Aorta (tissue), 5 donors: ENCODE measurements around the gene SCGB2A2. TPM values are rescaled to one million over a fixed set of nuclear protein-coding genes. Genes with fewer than 3 reads are reported as not detected.

Experiments
- ATAC-seq: fragments of 200-7000 bp; cut with Tn5 transposase; one replicate; pipeline ENCODE4 v1.9.1; 2022; ENCODE audit warnings: moderate library complexity; ENCODE audit not compliant: low FRiP score
- DNase-seq, 2 donors: peaks; one replicate each; pipeline ENCODE4 v3.0.0-alpha.2; 2020
- H3K27ac ChIP-seq, 2 donors: one replicate each; pipeline ENCODE4 v1.5.1; 2013; ENCODE audit warnings: low read length in 2 of 2, mild to moderate bottlenecking in 2 of 2, moderate library complexity in 2 of 2, control low read depth in 1 of 2, inconsistent platforms in 1 of 2, low read depth in 1 of 2
- H3K27me3 ChIP-seq, 2 donors: one replicate each; pipeline ENCODE4 v1.6.1; 2013; ENCODE audit warnings: control low read depth in 1 of 2, low read length in 1 of 2, mild to moderate bottlenecking in 1 of 2, moderate library complexity in 1 of 2; ENCODE audit not compliant: insufficient read depth in 2 of 2, control insufficient read depth in 1 of 2
- H3K36me3 ChIP-seq, 2 donors: one replicate each; pipeline ENCODE4 v1.6.1; 2013; ENCODE audit warnings: control low read depth in 1 of 2, low read length in 1 of 2, mild to moderate bottlenecking in 1 of 2; ENCODE audit not compliant: insufficient read depth in 2 of 2, control insufficient read depth in 1 of 2
- H3K4me1 ChIP-seq, 2 donors: one replicate each; pipeline ENCODE4 v1.6.1; 2013; ENCODE audit warnings: low read length in 2 of 2, control low read depth in 1 of 2, mild to moderate bottlenecking in 1 of 2, moderate library complexity in 1 of 2; ENCODE audit not compliant: insufficient read depth in 2 of 2, control insufficient read depth in 1 of 2
- H3K4me3 ChIP-seq, 2 donors: one replicate each; pipeline ENCODE4 v1.5.1; 2013; ENCODE audit warnings: low read length in 2 of 2, control low read depth in 1 of 2, mild to moderate bottlenecking in 1 of 2
- H3K9me3 ChIP-seq: one replicate; pipeline ENCODE4 v1.6.1; 2013; ENCODE audit warnings: mild to moderate bottlenecking, low read length; ENCODE audit not compliant: control insufficient read depth
- WGBS, 2 donors: extraction: QIAGEN DNeasy Blood & Tissue Kit; methylation state at CpG; one replicate each; pipeline ENCODE4 v1.1.7; 2013; 5-methylcytosine and 5-hydroxymethylcytosine counted together
- intact Hi-C, 2 donors: fragments of 100-400 bp; cut with DNase I; formaldehyde crosslinking; loops; one replicate each; pipeline versions ENCODE4 v1.14.2 to v1.15.0; 2022
- polyA plus RNA-seq, 2 donors: library from polyadenylated mRNA; stranded (reverse); fragments of 200-250 nt; gene quantifications; one replicate each; pipeline ENCODE4 v1.2.3, GENCODE V29; 2013
- total RNA-seq, 2 donors: library from RNA; stranded (reverse); fragmentation: NEBNext Ultra II Directional; extraction: Animal tissue kit (Norgen Biotek cat#: 25700); gene quantifications; one replicate each; pipeline ENCODE4 v1.2.1, GENCODE V29; 2021
- donor health status: healthy with polysubstance abuse.
- donor health status: Bipolar disorder and iron deficiency.
- donor health status: DM: no; HTN: no; CAD: no.
- donor health status: DM: no; HTN: no; CAD: no.
- donor health status: DM: yes; HTN: yes; CAD: no.

Gene SCGB2A2
- total and polyA plus RNA-seq, 4 donors = 0.38 TPM; not detected in 3

- DNase-seq (no peak), ATAC-seq (no peak)
- Histone ChIP-seq H3K36me3 (no peaks in the 10 kb centered on the region), H3K4me3 (no peak overlapping the region), H3K27me3 (no peaks in the 10 kb centered on the region), H3K27ac (no peak overlapping the region), H3K4me1 (no peaks in the 10 kb centered on the region), H3K9me3 (peaks cover 1% of the 10 kb centered on the region)
- intact Hi-C loops = no loop called here
- WGBS, 2 donors = 17 to 21% methylated on average over 6 of the region's 6 CpGs
Observed at GRCh38 chr11:62245271-62245753, 24.6 kb upstream of the SCGB2A2 start.

- DNase-seq (no peak), ATAC-seq (no peak)
- Histone ChIP-seq H3K27ac (no peak overlapping the region), H3K27me3 (peaks cover 0 to 1% of the 10 kb centered on the region in 2 donors), H3K4me1 (no peaks in the 10 kb centered on the region), H3K36me3 (no peaks in the 10 kb centered on the region), H3K9me3 (peaks cover 21% of the 10 kb centered on the region), H3K4me3 (no peak overlapping the region)
- intact Hi-C loops = no loop called here
- WGBS, 2 donors = 48 to 55% methylated on average over 4 of the region's 4 CpGs
Observed at GRCh38 chr11:62251698-62252097, 18.3 kb upstream of the SCGB2A2 start.

GRCh38 chr11:62253999-62254542 lies 15.9 kb upstream of the SCGB2A2 start:
- ATAC-seq (no peak), DNase-seq (no peak)
- Histone ChIP-seq H3K9me3 (peaks cover 21% of the 10 kb centered on the region), H3K36me3 (no peaks in the 10 kb centered on the region), H3K4me3 (no peak overlapping the region), H3K4me1 (no peaks in the 10 kb centered on the region), H3K27me3 (peaks cover 0 to 1% of the 10 kb centered on the region in 2 donors), H3K27ac (no peak overlapping the region)
- WGBS, 2 donors = 49 to 72% methylated on average over 3 of the region's 3 CpGs
- intact Hi-C loops = no loop called here

- Histone ChIP-seq H3K36me3 (no peaks in the 10 kb centered on the region), H3K4me3 (no peak overlapping the region), H3K4me1 (no peaks in the 10 kb centered on the region), H3K9me3 (peaks cover 15% of the 10 kb centered on the region), H3K27ac (no peak overlapping the region), H3K27me3 (no peaks in the 10 kb centered on the region)
- 81 to 86% methylated on average over 2 of the region's 2 CpGs for WGBS, 2 donors
- ATAC-seq = no peak
- intact Hi-C loops = no loop called here
- no peak for DNase-seq
Observed at GRCh38 chr11:62256281-62256680, 13.7 kb upstream of the SCGB2A2 start.

- Histone ChIP-seq H3K27me3 (no peaks in the 10 kb centered on the region), H3K9me3 (peaks cover 1% of the 10 kb centered on the region), H3K4me1 (no peaks in the 10 kb centered on the region), H3K4me3 (no peak overlapping the region), H3K36me3 (no peaks in the 10 kb centered on the region), H3K27ac (no peak overlapping the region)
- intact Hi-C loops = no loop called here
- 63 to 65% methylated on average over 6 of the region's 6 CpGs for WGBS, 2 donors
- DNase-seq = no peak
- ATAC-seq = no peak
Observed at GRCh38 chr11:62260261-62260953, 9.6 kb upstream of the SCGB2A2 start.

GRCh38 chr11:62264004-62264403 lies 6.0 kb upstream of the SCGB2A2 start:
- DNase-seq (no peak), ATAC-seq (no peak)
- no peaks in the 10 kb centered on the region for H3K9me3 ChIP-seq
- H3K27me3 ChIP-seq = peaks cover 0 to 3% of the 10 kb centered on the region in 2 donors
- 67 to 79% methylated on average over 1 of the region's 1 CpG for WGBS, 2 donors
- H3K27ac ChIP-seq = no peak overlapping the region
- H3K36me3 ChIP-seq = no peaks in the 10 kb centered on the region
- H3K4me3 ChIP-seq = no peak overlapping the region
- no peaks in the 10 kb centered on the region for H3K4me1 ChIP-seq
- intact Hi-C loops = no loop called here

GRCh38 chr11:62266558-62266957 lies 3.4 kb upstream of the SCGB2A2 start:
- ATAC-seq (no peak), DNase-seq (no peak)
- Histone ChIP-seq H3K27ac (no peak overlapping the region), H3K4me1 (no peaks in the 10 kb centered on the region), H3K36me3 (no peaks in the 10 kb centered on the region), H3K4me3 (no peak overlapping the region), H3K27me3 (peaks cover 0 to 3% of the 10 kb centered on the region in 2 donors), H3K9me3 (no peaks in the 10 kb centered on the region)
- 67 to 70% methylated on average over 4 of the region's 4 CpGs for WGBS, 2 donors
- intact Hi-C loops = no loop called here

- Histone ChIP-seq H3K4me3 (no peak overlapping the region), H3K27ac (no peak overlapping the region), H3K9me3 (no peaks in the 10 kb centered on the region), H3K4me1 (no peaks in the 10 kb centered on the region), H3K36me3 (no peaks in the 10 kb centered on the region), H3K27me3 (peaks cover 0 to 3% of the 10 kb centered on the region in 2 donors)
- WGBS, 2 donors = 68 to 78% methylated on average over 1 of the region's 1 CpG
- DNase-seq (no peak), ATAC-seq (no peak)
- intact Hi-C loops = no loop called here
Observed at GRCh38 chr11:62267050-62267449, 2.9 kb upstream of the SCGB2A2 start.

- no peak overlapping the region for H3K4me3 ChIP-seq
- H3K27ac ChIP-seq = no peak overlapping the region
- no peak for ATAC-seq
- no peaks in the 10 kb centered on the region for H3K4me1 ChIP-seq
- 54 to 75% methylated on average over 3 of the region's 3 CpGs for WGBS, 2 donors
- no peaks in the 10 kb centered on the region for H3K36me3 ChIP-seq
- H3K9me3 ChIP-seq = no peaks in the 10 kb centered on the region
- DNase-seq = no peak
- intact Hi-C loops = no loop called here
- H3K27me3 ChIP-seq = peaks cover 0 to 3% of the 10 kb centered on the region in 2 donors
Observed at GRCh38 chr11:62267576-62267975, 2.4 kb upstream of the SCGB2A2 start.
